HCT116 (cell line): ENCODE measurements around the gene IL17REL.

Source experiments
- CTCF ChIP-seq, 3 experiments: fragments of 200-600 bp in 1 of 3; sonication (generic) in 1 of 3; IDR thresholded peaks in 2 of 3; conservative IDR thresholded peaks in 1 of 3; 2 replicates each; pipeline ENCODE4 v1.5.1; 2012 to 2017; ENCODE audit warnings: low read depth in 2 of 3, low read length in 2 of 3, antibody characterized with exemption in 1 of 3, borderline replicate concordance in 1 of 3, control low read depth in 1 of 3, mild to moderate bottlenecking in 1 of 3, mixed read lengths in 1 of 3, mixed run types in 1 of 3, moderate library complexity in 1 of 3; ENCODE audit not compliant: insufficient read depth in 1 of 3
- EZH2 ChIP-seq: fragments of 200-600 bp; sonication (generic); IDR thresholded peaks from 2 replicates; pipeline ENCODE4 v1.6.1; 2017; ENCODE audit warnings: antibody characterized with exemption, mixed run types
- MAX ChIP-seq: IDR thresholded peaks from 2 replicates; pipeline ENCODE4 v1.6.1; 2012
- POLR2A ChIP-seq: IDR thresholded peaks from 2 replicates; pipeline ENCODE4 v1.7.0; 2011; ENCODE audit warnings: borderline replicate concordance; ENCODE audit not compliant: insufficient read depth, insufficient read length; ENCODE audit errors: extremely low read depth
- ZNF274 ChIP-seq: fragments of 200-500 bp; sonication (Bioruptor generic); IDR thresholded peaks from 2 replicates; pipeline ENCODE4 v1.6.1; 2014; ENCODE audit warnings: mild to moderate bottlenecking, low read depth, low read length, inconsistent platforms

DNA sequence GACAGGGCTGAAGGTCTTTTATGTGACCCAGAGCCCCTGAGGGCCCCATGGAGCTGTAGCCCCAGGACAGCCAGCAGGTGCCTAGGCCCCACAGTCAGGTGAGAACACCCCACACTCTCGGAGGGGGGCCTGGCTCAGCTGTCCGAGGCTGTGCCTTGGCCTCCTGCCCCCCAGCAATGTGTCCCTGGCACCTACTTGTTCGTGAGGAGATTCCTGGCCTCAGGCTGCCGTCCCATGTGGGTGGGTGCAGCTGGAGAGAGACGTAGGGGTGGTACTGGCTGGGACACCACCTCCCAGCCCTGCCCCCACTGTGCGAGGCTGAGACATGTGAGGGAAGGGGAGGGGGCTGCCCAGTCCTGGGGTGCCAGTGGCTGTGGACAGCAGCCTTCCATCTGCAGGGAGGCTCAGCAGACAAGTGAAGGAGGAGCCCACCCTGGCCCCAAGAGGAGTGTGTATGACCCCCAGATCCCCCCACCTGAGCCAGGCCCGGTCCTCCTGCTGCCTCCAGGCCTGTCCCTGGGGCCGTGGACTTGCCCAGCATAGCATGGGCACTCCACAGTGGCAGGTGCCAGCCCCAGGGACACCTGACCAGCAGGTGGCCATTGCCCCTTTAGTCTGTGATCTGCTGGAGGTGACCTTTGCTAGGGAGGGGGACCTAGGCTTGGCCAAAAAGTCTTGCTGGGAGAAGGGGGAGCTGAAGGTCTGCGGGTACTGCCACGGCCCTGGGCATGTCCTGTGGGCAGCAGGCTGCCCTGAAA is 17.0 kb downstream of the IL17REL start:
- no peak for TF ChIP-seq POLR2A
- no peak for TF ChIP-seq CTCF (IDR thresholded peaks at IDR 0.05 in 2 of 3, conservative IDR thresholded peaks at IDR 0.05 in 1 of 3; ENCODE audit: borderline replicate concordance in 1 of 3, insufficient read depth in 1 of 3, low read depth in 2 of 3, low read length in 2 of 3)
- TF ChIP-seq ZNF274: no peak
- TF ChIP-seq EZH2: no peak
- no peak for TF ChIP-seq MAX
